Activated gamma-delta T cell (primary cell): ENCODE results near the gene YJEFN3.

ENCODE experiments used
- DNase-seq: peaks from one replicate; lab custom pipeline; 2025; lab: John Stamatoyannopoulos, UW

YJEFN3 gene

GRCh38 chr19:19538061-19538784 is 9.5 kb downstream of the YJEFN3 start, which contains the start of gene CILP2:
CILP2 (plus strand) TSS chr19:19538265; CDS start chr19:19538350, 85 bp downstream.
- DNase-seq = no peak

GRCh38 chr19:19538785-19539166 is 10.1 kb downstream of the YJEFN3 start:
- DNase-seq = no peak

GRCh38 chr19:19539698-19540063 is 11.0 kb downstream of the YJEFN3 start:
- no peak for DNase-seq

GRCh38 chr19:19540064-19540714 is 11.5 kb downstream of the YJEFN3 start:
- peak; percentile 45 for DNase-seq

GRCh38 chr19:19540715-19541515 is 12.2 kb downstream of the YJEFN3 start:
- peak; percentile 36 for DNase-seq

- DNase-seq = no peak
Observed at GRCh38 chr19:19541616-19542015, 12.9 kb downstream of the YJEFN3 start.

GRCh38 chr19:19542507-19542906 is 13.8 kb downstream of the YJEFN3 start:
- DNase-seq = no peak

- no peak for DNase-seq
Observed at GRCh38 chr19:19543101-19543500, 14.4 kb downstream of the YJEFN3 start.

GRCh38 chr19:19543640-19544039 is 14.9 kb downstream of the YJEFN3 start:
- DNase-seq = no peak

- no peak for DNase-seq
Observed at GRCh38 chr19:19544257-19544953, 15.7 kb downstream of the YJEFN3 start.

GRCh38 chr19:19544954-19545591 is 16.4 kb downstream of the YJEFN3 start:
- DNase-seq = no peak

- DNase-seq = no peak
Observed at GRCh38 chr19:19545707-19546106, 17.0 kb downstream of the YJEFN3 start.

- DNase-seq = no peak
Observed at GRCh38 chr19:19546751-19547162, 18.0 kb downstream of the YJEFN3 start.

GRCh38 chr19:19547674-19548336 is 19.1 kb downstream of the YJEFN3 start:
- no peak for DNase-seq

- no peak for DNase-seq
Observed at GRCh38 chr19:19548915-19549759, 20.4 kb downstream of the YJEFN3 start.

GRCh38 chr19:19549804-19550464 is 21.2 kb downstream of the YJEFN3 start:
- no peak for DNase-seq

GRCh38 chr19:19550485-19550929 is 21.8 kb downstream of the YJEFN3 start:
- no peak for DNase-seq

GRCh38 chr19:19550972-19551852 is 22.5 kb downstream of the YJEFN3 start:
- no peak for DNase-seq

GRCh38 chr19:19551853-19552192 is 23.1 kb downstream of the YJEFN3 start:
- DNase-seq = no peak
